ENCODE data around the gene ERVH48-1.
"Not testable (repeated sequence)": the region's sequence is repeated elsewhere in the genome, so short reads cannot be mapped to it uniquely, and the experiment has no call there.

The ERVH48-1 gene

DNA sequence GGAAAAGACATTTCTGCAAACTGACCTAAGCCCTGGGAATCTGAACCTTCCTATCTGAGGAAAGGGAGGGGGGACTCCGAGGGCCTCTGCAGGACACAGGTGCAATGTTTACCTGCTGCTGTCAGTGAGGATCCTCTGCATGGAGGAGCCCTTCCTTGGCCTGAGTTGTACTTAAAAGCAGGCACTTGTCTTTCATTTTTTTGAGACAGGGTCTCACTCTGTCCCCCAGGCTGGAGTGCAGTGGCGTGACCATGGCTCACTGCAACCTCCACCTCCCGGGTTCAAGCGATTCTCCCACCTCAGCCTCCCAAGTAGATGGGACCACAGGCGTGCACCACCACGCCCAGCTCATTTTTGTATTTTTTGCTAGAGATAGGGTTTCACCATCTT is 13.2 kb upstream of the ERVH48-1 start:
- not testable (repeated sequence) for DNase-seq

DNA sequence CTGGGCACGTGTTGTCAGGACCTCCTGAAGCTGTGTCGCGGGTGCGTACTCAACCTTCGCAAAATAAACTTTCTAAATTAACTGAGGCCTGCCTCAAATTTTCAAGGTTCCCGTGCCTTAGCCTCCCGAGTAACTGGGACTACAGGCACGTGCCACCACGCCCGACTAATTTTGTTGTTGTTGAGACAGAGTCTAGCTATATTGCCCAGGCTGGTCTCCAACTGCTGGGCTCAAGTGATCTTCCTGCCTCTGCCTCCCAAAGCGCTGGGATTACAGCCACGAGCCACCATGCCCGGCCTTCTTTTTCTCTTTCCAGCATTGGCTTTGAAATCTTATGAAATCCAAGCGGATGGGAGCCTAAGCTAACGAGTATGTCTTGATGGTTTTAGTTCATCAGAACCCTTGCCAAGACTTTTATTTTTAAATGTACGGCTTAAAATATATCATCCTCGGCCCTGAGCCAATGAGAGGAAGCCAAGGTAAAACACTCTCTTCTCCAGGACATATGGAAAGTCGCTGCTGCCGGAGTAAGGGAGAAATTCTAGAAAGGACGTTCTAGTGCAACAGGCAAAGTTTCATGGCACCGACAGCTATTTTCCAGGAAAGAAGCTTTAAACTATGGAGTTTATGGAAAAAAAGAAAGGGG is 12.7 kb upstream of the ERVH48-1 start:
- no peak for DNase-seq

DNA sequence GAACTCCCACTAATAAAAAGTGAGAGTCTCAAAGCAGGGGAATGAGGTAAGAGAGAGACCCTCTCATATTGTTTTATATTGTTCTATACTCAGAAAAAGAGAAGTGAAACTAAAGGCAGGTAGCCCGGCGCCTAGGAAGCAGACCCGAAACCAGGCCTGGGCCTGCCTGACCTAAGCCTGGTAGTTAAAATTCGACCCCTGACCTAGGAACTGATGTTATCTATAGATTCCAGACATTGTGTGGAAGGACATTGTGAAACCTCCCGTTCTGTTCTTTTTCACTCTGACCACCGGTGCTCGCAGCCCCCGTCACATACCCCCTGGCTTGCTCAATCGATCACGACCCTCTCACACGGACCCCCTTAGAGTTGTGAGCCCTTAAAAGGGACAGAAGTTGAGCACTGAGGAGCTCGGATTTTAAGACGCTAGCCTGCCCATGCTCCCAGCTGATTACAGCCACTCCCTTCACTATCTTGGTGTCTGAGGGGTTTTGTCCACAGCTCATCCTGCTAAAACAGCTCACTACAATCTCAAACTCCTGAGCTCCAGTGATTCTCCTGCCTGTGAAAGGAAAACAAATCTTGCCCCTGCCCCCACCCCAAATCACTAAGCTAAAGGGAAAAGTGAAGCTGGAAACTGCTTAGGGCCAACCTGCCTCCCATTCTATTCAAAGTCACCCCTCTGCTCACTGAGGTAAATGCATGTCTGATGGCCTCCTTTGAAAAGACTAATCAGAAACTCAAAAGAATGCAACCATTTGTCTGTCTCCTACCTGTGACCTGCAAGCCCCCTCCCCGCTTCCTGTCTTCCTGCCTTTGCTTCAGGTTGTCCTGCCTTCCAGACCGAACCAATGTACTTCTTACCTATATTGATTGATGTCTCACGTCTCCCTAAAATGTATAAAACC is 11.9 kb upstream of the ERVH48-1 start:
- not testable (repeated sequence) for DNase-seq

DNA sequence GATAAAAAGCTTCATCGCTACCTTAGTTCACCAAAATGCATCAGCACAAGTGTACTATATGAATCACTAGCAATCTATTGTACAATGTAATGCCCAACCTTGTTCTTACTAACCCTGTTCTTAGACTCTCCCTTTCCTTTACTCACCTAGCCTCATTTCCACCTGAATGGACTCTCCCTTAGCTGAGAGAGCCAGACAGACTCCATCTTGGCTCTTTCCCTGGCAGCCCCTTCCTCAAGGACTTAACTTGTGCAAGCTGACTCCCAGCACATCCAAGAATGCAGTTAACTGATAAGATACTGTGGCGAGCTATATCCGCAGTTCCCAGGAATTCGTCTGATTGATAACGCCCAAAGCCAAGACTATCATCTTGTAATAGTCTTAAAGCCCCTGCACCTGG is 10.9 kb upstream of the ERVH48-1 start:
- DNase-seq = not testable (repeated sequence)

DNA sequence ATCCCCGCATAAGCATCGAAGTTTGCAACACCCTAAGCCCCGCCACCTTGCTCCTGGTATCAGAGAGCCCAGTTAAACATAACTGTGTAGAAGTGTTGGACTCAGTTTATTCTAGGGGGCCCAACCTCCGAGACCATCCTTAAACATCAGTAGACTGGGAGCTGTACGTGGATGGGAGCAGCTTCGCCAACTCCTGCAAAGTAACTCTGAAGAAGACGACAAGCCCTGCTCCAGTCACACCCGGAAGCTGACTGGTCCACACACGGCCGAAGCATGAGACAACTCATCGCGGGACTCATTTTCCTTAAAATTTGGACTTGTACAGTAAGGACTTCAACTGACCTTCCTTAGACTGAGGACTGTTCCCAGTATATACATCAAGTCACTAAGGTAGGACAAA is 8.5 kb upstream of the ERVH48-1 start:
- DNase-seq = not testable (repeated sequence)

DNA sequence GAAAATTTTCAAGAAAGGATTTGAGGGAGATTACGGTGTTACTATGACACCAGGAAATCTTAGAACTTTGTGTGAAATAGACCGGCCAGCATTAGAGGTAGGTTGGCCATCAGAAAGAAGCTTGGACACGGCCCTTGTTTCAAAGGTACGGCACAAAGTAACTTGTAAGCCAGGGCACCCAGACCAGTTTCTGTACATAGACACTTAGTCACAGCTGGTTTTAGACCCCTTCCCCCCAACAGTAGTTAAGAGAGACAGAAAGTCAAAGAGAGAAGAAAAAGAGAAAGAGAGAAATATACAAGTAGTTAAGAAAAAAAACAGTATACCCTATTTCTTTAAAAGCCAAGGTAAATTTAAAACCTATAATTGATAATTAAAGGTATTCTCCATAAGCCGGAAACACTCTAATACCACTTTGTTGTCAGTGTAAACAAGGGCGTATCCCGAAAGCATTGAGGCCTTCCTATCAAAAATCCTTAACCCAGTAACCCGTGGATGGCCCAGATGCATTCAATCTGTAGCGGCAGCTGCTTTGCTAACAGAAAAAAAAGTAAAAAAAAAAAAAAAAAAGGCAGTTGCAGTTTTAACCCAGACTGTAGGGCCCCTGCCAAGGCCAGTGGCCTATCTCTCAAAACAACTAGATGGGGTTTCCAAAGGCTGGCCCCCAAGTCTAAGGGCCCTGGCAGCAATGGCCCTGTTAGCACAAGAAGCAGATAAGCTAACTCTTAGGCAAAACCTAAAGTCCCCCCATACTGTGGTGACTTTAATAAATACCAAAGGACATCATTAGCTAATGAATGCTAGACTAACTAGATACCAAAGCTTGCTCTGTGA is 7.9 kb upstream of the ERVH48-1 start:
- DNase-seq = peak; percentile 13

DNA sequence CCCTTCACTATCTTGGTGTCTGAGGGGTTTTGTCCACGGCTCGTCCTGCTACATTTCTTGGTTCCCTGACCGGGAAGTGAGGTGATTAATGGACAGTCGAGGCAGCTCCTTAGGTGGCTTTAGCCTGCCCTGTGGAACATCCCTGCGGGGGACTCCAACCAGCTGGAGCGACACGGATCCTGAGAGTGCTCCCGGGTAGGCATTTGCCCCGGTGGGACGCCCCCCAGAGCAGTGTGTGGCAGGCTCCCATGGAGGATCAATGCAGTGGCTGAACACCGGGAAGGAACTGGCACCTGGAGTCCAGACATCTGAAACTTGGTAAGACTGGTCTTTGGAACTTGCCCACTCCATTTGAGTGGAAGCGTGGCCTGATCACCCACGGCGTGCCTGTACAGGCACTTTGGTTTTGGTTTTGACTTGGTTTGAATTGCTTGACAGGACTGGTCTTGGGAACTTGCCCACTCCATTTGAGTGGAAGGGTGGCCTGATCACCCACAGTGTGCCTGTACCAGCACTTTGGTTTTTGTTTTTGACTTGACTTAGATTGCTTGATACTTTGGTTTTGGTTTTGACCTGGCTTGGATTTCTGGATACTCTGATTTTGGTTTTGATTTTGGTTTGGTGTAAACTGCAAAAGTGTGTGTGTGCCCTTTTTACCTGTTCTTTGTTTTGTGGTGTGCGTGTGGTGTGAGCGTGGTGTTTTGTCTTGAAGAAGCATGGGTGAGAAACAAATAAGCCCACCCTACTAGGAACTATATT is 7.1 kb upstream of the ERVH48-1 start:
- DNase-seq = not testable (repeated sequence)

DNA sequence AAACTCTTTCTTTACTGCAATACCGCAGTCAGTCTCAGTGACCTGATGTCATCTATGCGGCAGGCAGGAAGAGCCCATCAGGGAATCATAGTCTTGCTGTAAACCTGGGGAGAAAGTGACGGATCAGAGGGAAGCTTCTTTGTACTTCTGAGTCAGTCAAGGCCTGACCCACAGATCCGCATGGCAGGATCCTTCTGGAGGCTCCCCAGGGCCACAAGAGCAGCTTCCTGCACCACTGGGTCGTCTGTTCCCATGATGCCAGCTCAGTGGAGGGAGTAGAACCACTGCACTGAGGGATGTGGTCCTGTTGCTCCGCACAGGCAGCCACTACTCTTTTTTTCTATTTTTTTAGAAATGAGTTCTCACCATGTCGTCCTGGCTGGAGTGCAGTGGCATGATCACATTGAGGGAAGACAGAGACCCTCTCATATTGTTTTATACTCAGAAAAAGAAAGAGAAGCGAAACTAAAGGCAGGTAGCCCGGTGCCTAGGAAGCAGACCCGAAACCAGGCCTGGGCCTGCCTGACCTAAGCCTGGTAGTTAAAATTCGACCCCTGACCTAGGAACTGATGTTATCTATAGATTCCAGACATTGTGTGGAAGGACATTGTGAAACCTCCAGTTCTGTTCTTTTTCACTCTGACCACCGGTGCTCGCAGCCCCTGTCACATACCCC is 6.3 kb upstream of the ERVH48-1 start:
- DNase-seq = no peak

DNA sequence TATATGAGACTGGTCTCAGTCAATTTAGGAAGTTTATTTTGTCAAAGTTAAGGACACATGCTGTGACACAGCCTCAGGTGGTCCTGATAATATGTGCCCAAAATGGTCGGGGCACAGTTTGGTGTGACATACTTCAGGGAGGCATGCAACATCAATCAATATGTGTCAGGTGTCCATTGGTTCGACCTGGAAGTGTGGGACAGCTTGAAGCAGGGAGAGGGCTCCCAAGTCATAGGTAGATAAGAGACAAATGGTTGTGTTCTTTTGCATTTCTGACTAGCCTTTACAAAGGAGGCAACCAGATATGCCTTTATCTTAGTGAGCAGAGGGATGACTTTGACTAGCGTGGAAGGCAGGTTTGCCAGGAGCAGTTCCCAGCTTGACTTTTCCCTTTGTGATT is 4.5 kb upstream of the ERVH48-1 start:
- DNase-seq = no peak

DNA sequence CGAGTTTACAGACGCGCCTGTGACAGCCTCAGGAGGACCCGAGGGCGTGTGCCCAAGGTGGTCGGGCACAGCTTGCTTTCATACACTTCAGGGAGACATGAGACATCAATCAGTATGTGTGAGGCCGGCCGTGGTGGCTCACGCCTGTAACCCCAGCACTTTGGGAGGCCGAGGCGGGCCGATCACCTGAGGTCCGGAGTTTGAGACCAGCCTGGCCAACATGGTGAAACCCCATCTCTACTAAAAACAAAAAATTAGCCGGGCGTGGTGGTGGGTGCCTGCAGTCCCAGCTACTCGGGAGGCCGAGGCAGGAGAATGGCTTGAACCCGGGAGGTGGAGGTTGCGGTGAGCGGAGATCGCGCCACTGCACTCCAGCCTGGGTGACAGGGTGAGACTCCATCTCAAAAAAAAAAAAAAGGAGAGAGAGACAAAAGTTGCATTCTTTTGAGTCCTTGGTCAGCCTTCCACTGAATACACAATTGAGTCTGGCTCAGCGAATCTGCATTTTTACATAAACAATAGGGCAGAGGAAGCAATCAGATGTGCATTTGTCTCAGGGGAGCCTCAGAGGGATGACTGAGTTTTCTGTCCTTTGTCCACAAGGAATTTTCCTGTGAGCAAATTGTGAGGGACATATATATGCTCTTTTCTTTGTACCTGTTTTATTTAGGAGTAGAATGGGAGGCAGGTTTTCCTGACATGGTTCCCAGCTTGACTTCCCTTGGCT is 2.2 kb upstream of the ERVH48-1 start:
- not testable (repeated sequence) for DNase-seq

DNA sequence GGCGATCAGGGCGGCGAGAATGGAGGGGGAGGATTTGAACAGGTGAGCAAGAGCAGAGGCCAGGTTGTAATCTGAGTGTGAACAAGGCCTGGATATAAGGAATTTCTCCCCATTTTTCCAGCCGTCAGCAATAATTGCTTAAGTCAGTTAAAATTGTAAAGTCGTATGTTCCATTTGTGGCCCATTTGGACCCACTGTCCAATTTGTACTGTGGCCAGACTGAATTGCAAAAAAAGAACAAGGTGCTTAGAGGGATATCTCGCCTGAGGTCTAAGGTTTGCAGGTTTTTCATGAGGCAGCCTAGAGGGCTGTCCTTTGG is 1.0 kb downstream of the ERVH48-1 start:
- DNase-seq = no peak

DNA sequence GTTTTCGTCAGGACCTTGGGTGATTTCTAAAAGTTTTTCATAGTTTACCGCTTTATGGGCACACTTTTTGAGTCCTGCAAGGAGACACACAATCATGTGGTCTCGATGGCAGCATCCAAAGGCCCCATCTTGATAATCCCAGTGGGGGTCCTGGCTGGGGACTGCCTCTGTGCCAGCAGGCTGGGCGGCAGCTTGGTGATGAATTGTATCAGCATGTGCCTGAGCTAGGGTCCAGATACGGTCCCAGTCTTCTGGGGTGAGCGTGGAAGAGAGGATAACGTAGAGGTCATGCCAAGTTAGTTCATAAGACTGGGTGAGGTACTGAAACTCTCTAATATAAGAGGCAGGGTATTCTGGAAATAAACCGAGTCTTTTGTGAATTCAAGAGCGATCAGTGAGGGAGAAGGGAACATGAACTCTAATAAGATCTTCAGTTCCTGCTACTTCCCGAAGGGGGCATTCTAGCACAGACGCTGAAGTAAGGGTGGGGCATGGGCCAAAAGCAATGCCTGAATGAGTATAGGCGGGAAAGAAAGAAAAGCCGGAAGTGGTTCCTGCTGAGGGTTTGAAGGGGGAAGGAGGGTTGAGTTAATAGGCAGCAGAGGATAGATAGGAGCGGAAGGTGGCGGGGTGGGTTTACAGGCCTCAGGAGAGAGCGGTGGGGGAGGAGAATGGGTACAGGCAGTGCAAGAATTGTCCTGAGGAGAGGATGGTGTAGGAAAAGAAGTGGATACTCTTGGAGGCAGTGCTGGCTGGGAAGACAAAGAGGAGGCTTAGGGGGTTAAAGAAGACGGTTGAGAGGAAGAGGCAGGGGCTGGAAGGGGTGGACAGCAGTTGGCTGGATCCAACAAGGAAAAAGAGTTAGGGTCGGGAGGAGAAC is 1.6 kb downstream of the ERVH48-1 start:
- peak; percentile 98 for DNase-seq

DNA sequence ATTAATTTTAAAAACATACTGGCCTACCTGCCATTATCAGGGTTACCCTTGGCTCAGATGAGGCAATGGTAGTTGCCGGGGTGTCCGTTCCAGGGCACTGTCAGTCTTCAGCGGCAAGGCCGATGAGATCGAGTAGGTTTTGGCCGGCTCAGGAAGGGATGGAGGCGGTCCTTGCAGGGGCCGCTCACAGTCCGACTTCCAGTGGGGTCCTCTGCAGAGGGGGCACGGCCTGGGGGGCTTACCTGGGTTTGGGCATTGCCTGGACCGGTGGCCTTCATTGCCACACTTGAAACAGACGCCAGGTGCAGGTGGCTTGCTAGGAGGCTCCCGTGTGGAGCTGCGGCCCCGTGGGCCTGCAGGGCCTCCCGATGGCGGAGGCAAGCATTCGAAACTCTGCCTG is 2.5 kb downstream of the ERVH48-1 start:
- no peak for DNase-seq

DNA sequence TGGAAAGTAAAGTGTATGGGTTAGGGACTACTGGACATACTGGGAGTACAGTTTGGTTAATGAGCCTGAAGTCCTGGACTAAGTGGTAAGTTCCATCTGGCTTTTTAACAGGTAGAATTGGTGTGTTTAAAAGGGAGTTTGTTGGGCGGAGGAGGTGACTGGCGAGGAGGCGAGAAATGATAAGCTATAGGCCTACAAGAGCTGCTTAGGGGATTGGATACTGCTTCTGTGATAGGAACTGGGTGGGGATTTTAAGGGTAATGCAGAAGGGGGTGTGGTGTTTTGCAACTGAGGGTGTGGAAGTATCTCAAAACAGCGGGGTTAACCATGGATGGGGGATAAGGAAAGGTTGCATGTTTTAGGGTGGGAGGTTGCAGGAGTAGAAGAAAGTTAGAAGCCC is 3.5 kb downstream of the ERVH48-1 start:
- DNase-seq = no peak

DNA sequence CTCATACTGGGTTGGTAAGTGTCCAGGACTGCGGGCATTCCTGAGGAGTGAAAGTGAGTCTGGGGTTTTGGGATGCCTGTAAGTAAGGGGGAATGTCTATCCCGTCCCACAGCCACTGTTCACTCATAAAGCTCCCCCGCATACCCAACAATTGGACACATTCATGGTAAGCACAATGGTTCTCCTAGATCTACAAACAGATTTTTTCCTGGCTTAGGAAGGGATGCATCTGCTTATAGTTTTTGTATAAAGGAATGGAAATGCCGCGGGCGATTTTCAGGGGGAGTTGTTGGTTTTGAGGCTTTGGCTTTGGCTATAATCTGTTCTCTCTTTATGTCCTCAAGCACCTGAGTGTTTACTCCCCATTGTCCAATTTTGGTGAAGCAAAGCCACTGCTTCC is 7.1 kb downstream of the ERVH48-1 start:
- DNase-seq = no peak

DNA sequence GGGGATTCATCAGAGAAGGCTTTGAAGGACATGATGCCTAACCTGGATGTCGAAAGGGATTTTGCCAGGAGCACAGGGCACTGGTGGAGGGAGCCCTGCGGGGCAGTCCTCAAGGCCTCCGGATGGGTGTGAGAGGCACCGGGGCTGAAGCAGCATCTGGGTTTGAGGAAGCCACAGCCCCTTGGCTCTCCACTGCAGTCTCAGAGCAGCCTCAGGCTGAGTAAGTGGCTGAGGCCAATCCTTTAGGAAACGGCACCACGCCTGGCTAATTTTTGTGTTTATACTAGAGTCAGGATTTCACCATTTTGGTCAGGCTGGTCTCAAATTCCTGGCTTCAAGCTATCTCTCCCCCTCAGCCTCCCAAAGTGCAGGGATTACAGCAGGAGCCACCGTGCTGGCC is 12.0 kb downstream of the ERVH48-1 start:
- DNase-seq = no peak

DNA sequence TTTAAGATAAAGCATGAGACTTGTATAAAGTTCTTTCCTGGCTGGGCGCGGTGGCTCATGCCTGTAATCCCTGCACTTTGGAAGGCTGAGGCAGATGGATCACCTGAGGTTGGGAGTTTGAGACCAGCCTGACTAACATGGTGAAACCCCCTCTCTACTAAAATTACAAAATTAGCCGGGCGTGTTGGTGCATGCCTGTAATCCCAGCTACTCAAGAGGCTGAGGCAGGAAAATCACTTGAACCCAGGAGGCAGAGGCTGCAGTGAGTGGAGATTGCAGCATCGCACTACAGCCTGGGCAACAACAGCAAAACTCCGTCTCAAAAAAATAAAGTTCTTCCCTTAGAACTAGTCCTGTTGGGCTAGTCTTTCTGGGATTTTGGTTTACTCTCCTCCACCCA is 13.5 kb downstream of the ERVH48-1 start:
- DNase-seq = not testable (repeated sequence)

DNA sequence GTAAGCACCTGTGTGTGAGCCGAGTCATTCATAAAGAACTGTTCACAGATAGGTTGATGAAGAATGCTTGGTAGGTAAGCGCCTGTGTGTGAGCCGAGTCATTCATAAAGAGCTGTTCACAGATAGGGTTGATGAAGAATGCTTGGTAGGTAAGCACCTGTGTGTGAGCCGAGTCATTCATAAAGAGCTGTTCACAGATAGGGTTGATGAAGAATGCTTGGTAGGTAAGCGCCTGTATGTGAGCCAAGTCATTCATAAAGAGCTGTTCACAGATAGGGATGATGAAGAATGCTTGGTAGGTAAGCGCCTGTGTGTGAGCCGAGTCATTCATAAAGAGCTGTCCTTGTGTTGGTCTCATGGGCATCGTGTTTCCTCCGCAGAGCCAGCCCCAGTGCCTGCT is 16.9 kb downstream of the ERVH48-1 start:
- not testable (repeated sequence) for DNase-seq

DNA sequence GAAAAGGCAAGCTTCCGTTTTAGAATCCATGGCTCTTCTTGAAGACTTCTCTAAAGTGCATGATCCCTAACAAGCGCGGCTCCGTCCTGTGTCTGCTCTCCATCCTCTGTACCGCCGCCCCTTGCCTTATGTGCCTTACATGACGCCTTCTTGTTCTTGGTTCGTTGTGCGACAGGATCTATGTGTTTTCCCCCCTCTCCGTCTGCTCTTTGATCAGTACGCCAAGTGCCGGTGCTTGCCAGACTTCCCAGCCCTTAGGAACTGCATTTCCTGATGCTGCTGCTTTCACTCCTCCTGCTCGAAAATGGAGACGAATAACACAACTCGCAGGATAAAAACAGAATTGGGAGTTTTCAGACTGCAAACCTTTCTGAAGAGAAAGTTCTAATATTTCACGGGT is 19.2 kb downstream of the ERVH48-1 start:
- DNase-seq = no peak

DNA sequence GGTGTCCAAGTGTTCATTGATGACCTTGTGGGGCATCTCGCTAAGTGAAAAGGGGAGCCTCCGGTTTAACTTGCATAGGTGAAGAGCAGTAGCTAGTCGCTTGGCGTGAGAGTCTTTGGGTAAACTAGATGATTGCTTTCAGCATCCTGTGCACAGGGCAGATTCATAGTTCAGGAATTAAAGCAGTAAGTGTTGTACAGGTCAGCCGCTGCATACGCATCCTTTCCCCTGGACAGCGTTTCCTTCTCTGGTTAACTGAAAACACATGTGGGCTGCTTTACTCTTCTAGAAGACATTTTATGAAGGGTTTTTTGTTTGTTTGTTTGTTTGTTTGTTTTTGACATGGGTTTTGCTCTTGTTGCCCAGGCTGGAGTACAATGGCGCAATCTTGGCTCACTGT is 20.2 kb downstream of the ERVH48-1 start:
- no peak for DNase-seq

DNA sequence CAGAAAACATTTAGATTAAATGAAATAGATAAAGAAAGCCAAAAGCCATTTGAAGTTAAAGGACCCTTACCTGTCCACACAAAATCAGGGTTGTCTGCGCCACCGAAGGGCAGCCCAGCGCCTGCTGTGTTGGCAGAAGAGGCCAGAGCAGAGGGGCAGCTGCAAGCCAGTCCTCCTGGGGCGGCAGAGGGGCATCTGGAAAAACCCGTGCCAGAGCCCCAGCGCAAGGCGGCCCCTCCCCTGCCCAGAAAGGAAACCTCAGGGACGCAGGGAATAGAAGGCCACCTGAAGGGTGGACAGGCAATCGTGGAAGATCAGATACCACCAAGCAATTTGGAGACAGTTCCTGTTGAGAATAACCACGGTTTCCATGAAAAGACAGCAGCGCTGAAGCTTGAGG is 21.6 kb downstream of the ERVH48-1 start:
- no peak for DNase-seq
